Spinal cord (tissue), 10 donors: Measurements from ENCODE around the gene ATM. TPM values are rescaled to one million over a fixed set of nuclear protein-coding genes. Genes with fewer than 3 reads are reported as not detected.

Experiments used
- DNase-seq, 6 donors: peaks; one replicate each; pipeline versions ENCODE4 v3.0.0 to v3.0.0-alpha.2; 2013 to 2015; ENCODE audit warnings: low spot score in 6 of 6, low read depth in 4 of 6
- H3K27ac ChIP-seq: one replicate; pipeline ENCODE4 v1.5.1; 2013; ENCODE audit warnings: low read depth, low read length, control low read depth
- H3K27me3 ChIP-seq: one replicate; pipeline ENCODE4 v1.6.1; 2013; ENCODE audit warnings: low read length; ENCODE audit not compliant: control insufficient read depth, insufficient read depth
- H3K36me3 ChIP-seq: one replicate; pipeline ENCODE4 v1.6.1; 2013; ENCODE audit warnings: low read length; ENCODE audit not compliant: control insufficient read depth, insufficient read depth
- H3K4me1 ChIP-seq: one replicate; pipeline ENCODE4 v1.6.1; 2013; ENCODE audit warnings: low read length; ENCODE audit not compliant: control insufficient read depth, insufficient read depth
- H3K4me3 ChIP-seq: one replicate; pipeline ENCODE4 v1.5.1; 2013; ENCODE audit warnings: low read depth, low read length, control low read depth
- H3K9me3 ChIP-seq: one replicate; pipeline ENCODE4 v1.6.1; 2013; ENCODE audit warnings: low read length; ENCODE audit not compliant: control insufficient read depth, insufficient read depth
- WGBS: methylation state at CpG from one replicate; pipeline ENCODE4 v1.1.5; 2013; ENCODE audit warnings: missing lambda C conversion rate; ENCODE audit not compliant: insufficient coverage; 5-methylcytosine and 5-hydroxymethylcytosine counted together
- polyA plus RNA-seq, 2 donors: library from polyadenylated mRNA; unstranded; fragments of 120-200 nt; gene quantifications; one replicate each; pipeline ENCODE4 v1.2.1, GENCODE V29; 2013; ENCODE audit not compliant: insufficient read length in 2 of 2
- total RNA-seq, 2 donors: library from RNA; depleted of rRNA in 1 of 2; stranded (reverse); fragments of 120-200 nt in 1 of 2; fragments of >200 nt in 1 of 2; gene quantifications; one replicate each; pipeline versions ENCODE4 v1.2.3 to v1.2.4, GENCODE V29; 2013 to 2014
- donor health status: healthy.

ATM gene
- total and polyA plus RNA-seq, 4 donors: 44.7 to 137 (median 71.2) TPM

DNA sequence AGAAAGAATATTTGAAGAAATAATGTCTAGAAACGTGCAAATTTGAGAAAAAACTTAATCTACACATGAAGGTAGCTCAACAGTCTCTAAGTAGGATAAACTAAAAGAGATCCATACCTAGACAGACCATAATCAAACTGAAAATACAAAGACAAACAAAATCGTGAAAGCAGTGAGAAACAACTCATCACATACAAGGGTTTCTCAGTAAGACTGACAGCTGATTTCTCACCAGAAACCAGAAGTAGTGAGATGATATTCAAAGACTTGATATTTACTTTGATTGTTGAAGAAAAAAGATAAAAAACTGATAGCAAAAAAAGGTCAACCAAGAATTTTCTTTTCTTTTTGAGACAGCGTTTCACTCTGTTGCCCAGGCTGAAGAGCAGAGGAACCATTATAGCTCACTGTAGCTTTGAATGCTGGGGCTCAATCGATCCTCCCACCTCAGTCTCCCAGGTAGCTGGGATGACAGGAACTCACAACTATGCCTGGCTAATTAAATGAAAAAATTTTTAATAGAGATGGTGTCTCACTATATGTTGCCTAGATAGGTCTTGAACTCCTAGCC lies 17.9 kb upstream of the ATM start:
- no peak overlapping the region for H3K4me3 ChIP-seq
- H3K27me3 ChIP-seq: no peaks in the 10 kb centered on the region
- H3K4me1 ChIP-seq: no peaks in the 10 kb centered on the region
- H3K36me3 ChIP-seq: peaks cover 29% of the 10 kb centered on the region
- peaks cover 14% of the 10 kb centered on the region for H3K9me3 ChIP-seq
- H3K27ac ChIP-seq: no peak overlapping the region
- no peak for DNase-seq
- 100% methylated on average over 1 of the region's 4 CpGs for WGBS

- Histone ChIP-seq H3K36me3 (peaks cover 29% of the 10 kb centered on the region), H3K4me3 (no peak overlapping the region), H3K9me3 (peaks cover 20% of the 10 kb centered on the region), H3K27ac (no peak overlapping the region), H3K27me3 (no peaks in the 10 kb centered on the region), H3K4me1 (no peaks in the 10 kb centered on the region)
- no peak for DNase-seq
- WGBS: 99% methylated on average over 6 of the region's 6 CpGs
Measured at GRCh38 chr11:108206171-108206570, 16.7 kb upstream of the ATM start.

DNA sequence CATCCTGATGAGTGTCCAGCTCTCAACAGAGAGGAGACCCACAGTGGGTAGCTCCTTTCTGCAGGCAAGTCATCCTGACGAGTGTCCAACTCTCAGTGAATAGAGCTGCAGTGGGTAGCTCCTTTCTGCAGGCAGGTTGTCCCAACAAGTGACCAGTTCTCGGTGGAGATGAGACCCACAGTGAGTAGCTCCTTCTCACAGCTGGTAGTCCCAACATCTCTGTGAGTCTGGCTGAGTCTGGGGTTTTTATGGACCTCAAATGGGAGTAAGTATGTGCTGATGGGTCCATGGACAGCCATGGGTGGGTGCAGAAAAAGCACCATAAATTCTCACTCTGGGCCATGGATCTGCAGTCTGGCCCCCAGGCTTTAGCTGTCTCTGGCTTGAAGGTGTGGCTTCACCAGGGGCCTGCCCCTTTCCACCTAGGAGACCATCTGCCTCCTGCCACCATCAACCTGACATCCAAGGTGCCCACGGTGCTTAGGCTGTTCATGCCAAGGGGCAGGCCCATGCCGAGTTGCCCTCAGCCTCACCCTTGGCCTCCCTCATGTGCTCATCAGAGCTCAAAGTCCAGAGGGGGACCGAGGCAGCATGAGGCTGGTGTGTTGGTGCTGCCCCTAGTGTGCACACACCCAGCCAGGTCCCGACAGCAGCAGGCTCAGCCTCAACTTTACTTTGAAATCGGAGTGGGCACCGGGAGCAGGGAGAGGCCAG lies 15.7 kb upstream of the ATM start:
- 98% methylated on average over 8 of the region's 8 CpGs for WGBS
- Histone ChIP-seq H3K9me3 (peaks cover 20% of the 10 kb centered on the region), H3K4me1 (no peaks in the 10 kb centered on the region), H3K4me3 (no peak overlapping the region), H3K27ac (no peak overlapping the region), H3K27me3 (no peaks in the 10 kb centered on the region), H3K36me3 (peaks cover 29% of the 10 kb centered on the region)
- DNase-seq: no peak

DNA sequence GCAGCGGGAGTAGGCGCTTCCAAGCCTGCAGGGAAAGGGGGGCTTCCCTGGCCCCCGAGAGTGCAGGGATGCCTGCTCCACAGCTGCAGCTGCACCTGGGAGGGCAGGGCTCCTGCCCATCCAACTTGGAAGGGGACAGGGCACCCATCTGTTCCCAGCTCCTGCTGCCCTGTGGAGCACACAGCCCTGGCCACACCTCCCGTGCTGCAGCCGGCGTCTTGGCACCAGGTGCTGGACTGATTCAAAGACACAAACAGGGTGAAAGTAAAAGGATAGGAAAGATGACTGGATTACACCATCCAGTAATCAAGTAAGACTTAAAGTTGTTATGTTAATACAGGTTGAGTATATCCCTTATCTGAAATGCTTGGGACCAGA lies 15.2 kb upstream of the ATM start:
- 98% methylated on average over 6 of the region's 6 CpGs for WGBS
- Histone ChIP-seq H3K27me3 (no peaks in the 10 kb centered on the region), H3K9me3 (peaks cover 20% of the 10 kb centered on the region), H3K4me1 (no peaks in the 10 kb centered on the region), H3K36me3 (peaks cover 29% of the 10 kb centered on the region), H3K27ac (no peak overlapping the region), H3K4me3 (no peak overlapping the region)
- no peak for DNase-seq

DNA sequence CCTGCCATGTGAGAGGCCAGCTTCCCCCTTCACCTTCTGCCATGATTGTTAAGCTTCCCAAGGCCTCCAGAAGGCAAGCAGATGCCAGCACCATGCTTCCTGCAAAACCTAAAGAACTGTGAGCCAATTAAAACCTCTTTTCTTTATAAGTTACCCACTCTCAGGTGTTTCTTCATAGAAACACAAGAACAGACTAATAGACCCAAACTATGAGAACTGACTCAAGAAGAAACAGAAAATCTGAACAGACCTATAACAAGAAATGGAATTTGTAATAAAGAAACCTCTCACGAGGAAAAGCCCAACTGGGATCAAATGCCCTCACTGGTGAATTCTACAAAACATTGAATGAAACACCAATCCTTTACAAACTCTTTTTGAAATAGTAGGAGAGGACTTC lies 12.4 kb upstream of the ATM start:
- H3K27me3 ChIP-seq: no peaks in the 10 kb centered on the region
- DNase-seq: no peak
- no CpG with 5 or more reads among the region's 1 CpG for WGBS
- peaks cover 22% of the 10 kb centered on the region for H3K36me3 ChIP-seq
- peaks cover 17% of the 10 kb centered on the region for H3K9me3 ChIP-seq
- no peak overlapping the region for H3K27ac ChIP-seq
- no peaks in the 10 kb centered on the region for H3K4me1 ChIP-seq
- H3K4me3 ChIP-seq: no peak overlapping the region

DNA sequence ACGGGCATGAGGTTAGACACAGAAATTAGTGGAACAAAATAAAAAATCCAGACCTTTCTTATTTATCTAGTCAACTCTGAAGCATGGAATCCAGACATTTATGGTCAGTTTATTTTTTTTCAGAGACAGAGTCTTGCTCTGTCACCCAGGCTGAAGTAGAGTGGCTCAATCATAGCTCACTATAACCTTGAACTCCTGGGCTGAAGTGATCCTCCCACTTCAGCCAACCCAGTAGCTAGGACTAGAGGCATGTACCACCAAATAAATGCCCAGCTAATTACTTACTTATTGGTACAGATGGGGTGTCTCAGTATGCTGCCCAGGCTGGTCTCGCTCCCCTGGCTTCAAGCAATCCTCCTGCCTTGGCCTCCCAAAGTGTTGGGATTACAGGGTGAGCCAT lies 9.1 kb upstream of the ATM start:
- Histone ChIP-seq H3K9me3 (peaks cover 7% of the 10 kb centered on the region), H3K36me3 (no peaks in the 10 kb centered on the region), H3K27me3 (no peaks in the 10 kb centered on the region), H3K4me3 (no peak overlapping the region), H3K4me1 (no peaks in the 10 kb centered on the region), H3K27ac (no peak overlapping the region)
- WGBS: no CpG with 5 or more reads among the region's 2 CpGs
- DNase-seq: no peak

- no CpG with 5 or more reads among the region's 4 CpGs for WGBS
Measured at GRCh38 chr11:108216988-108217387, 5.9 kb upstream of the ATM start.

GRCh38 chr11:108218455-108218854 lies 4.4 kb upstream of the ATM start:
- WGBS: no CpG with 5 or more reads among the region's 2 CpGs

More at GRCh38 chr11:108216988-108217387, 5.9 kb upstream of the ATM start:
- H3K27ac ChIP-seq: no peak overlapping the region
- no peaks in the 10 kb centered on the region for H3K27me3 ChIP-seq
- H3K36me3 ChIP-seq: no peaks in the 10 kb centered on the region
- H3K4me3 ChIP-seq: no peak overlapping the region
- no peaks in the 10 kb centered on the region for H3K9me3 ChIP-seq
- no peaks in the 10 kb centered on the region for H3K4me1 ChIP-seq
- DNase-seq: no peak

GRCh38 chr11:108218912-108219783 lies 3.7 kb upstream of the ATM start:
- Histone ChIP-seq H3K4me3 (no peak overlapping the region), H3K36me3 (no peaks in the 10 kb centered on the region), H3K9me3 (no peaks in the 10 kb centered on the region), H3K4me1 (no peaks in the 10 kb centered on the region), H3K27ac (no peak overlapping the region), H3K27me3 (no peaks in the 10 kb centered on the region)
- 80% methylated on average over 1 of the region's 7 CpGs for WGBS
- DNase-seq: no peak

More at GRCh38 chr11:108218455-108218854, 4.4 kb upstream of the ATM start:
- H3K4me3 ChIP-seq: no peak overlapping the region
- no peak overlapping the region for H3K27ac ChIP-seq
- H3K36me3 ChIP-seq: no peaks in the 10 kb centered on the region
- DNase-seq: no peak
- no peaks in the 10 kb centered on the region for H3K9me3 ChIP-seq
- no peaks in the 10 kb centered on the region for H3K27me3 ChIP-seq
- H3K4me1 ChIP-seq: no peaks in the 10 kb centered on the region
